Erythroblast (primary cell): ENCODE results near the gene FAM168B.
"Not testable (repeated sequence)": the region's sequence is repeated elsewhere in the genome, so short reads cannot be mapped to it uniquely, and the experiment has no call there.

Experiments used
- DNase-seq, 2 experiments: peaks; one replicate each; lab custom pipeline; 2025; lab: John Stamatoyannopoulos, UW
- GATA1 ChIP-seq: IDR thresholded peaks from 2 replicates; pipeline ENCODE4 v1.6.1; 2011; ENCODE audit warnings: low read depth, mild to moderate bottlenecking, control low read depth, low read length, moderate library complexity
- POLR2A ChIP-seq: IDR thresholded peaks from 2 replicates; pipeline ENCODE4 v1.6.1; 2011; ENCODE audit warnings: mild to moderate bottlenecking, low read length

FAM168B gene

DNA sequence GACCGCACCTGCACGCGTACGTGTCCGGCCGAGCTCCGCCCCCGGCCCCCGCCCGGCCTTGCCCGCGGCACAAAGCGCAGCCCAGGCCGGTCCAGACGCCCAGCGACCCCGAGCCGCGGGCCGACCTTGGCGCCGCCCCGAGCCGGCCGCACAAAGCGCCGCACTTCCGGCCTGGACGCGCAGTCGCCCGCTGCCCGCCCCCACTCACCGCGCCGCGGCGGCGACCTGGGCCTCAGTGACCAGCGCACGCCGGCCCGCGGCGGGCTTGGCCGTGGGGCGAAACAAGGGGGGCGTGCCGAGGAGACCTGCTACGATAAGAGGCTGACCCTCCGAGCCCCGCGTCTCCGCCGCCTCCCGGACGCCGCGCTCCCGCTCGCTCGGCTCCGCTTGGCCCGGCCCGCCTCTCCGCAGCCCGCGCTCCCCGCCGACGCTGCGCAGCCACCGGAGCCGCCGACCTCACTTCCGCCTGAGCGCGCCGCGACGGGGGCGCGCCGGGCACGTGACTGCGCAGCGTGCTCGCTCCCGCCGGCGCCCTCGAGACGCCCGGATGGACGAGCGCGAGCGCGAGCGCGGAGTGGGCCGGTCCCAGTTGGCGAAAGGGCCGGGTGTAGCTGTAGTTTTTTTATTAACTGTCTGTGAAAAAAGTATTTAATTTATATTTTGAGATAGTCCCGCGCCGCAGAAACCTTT, at the start of gene FAM168B:
Gene FAM168B, minus strand, starts transcription at position 455 of the 690 bp plus-strand sequence. CDS start 10,814 bp downstream, outside the sequence.
- TF ChIP-seq POLR2A: peak; percentile 92
- TF ChIP-seq GATA1: no peak
- peak; percentile 93 to 95 for DNase-seq

GRCh38 chr2:131142849-131143248, 49.6 kb upstream of the FAM168B start:
- no peak for TF ChIP-seq POLR2A
- TF ChIP-seq GATA1: no peak
- DNase-seq: no peak

DNA sequence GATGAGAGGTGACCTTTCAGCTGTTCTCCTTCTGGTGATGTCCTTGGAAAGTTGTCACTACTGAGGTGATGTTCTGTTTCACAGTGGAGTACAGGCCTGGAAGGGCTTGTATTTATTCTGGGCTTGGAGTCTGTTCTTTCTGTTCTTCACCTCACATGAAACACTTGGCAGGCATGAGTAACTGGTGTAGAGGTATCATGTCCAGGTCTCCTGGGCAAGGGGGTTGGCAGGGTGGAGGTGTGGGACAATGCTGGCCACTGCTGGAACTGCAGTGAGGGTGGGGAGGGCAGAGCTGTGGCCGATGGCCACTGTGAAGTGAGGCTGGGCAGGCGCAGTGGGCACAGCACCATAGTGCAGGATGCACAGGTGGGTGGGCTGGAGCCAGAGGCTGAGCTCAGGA, 47.3 kb upstream of the FAM168B start:
- TF ChIP-seq GATA1 (no peak), POLR2A (no peak)

DNA sequence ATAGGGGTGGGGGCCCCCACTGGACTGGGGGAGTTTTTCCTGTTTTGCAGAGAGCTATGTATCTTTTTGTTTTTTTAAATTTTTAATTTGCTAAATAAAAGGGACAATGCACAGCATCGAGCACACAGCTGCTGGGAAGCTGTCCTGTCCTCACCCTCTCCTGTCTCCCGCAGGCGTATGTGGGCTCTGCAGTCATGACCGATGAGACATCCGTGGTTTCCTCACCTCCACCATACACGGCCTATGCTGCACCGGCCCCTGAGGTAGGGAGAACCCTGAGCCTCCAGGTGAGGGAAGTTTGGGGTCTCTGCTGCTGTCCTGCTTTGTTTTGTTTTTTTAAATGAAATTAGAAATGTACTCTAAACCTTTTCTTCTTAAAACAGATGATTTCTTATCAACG, 39.5 kb upstream of the FAM168B start:
- DNase-seq: no peak
- TF ChIP-seq GATA1 (no peak), POLR2A (no peak)

More for the DNA sequence above, 47.3 kb upstream of the FAM168B start:
- DNase-seq: no peak

- no peak for TF ChIP-seq POLR2A
- TF ChIP-seq GATA1: no peak
- no peak for DNase-seq
Measured at GRCh38 chr2:131130298-131130596, 37.0 kb upstream of the FAM168B start.

DNA sequence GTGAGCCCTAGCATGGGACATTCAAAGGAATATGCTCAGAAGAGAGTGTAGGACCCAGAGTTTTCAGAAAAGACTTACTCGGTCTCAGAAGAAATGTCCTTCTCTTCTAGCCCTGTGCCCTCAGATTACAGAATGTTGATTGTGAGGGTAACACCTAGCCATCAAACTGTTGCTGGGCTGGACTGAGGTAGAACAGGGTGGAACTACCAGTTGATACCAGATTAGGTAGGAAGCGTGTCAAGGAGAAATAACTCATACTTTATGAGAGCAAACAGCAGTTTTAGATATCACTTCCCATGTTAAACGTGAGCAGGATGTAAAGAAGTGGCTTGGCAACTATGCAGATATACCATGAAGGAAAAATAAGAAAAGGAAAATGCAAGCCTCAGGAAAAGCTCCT, 34.7 kb upstream of the FAM168B start:
- DNase-seq: no peak

GRCh38 chr2:131127076-131127475, 33.8 kb upstream of the FAM168B start:
- DNase-seq: no peak
- TF ChIP-seq POLR2A (no peak), GATA1 (no peak)

More for the DNA sequence above, 34.7 kb upstream of the FAM168B start:
- TF ChIP-seq GATA1 (no peak), POLR2A (no peak)

DNA sequence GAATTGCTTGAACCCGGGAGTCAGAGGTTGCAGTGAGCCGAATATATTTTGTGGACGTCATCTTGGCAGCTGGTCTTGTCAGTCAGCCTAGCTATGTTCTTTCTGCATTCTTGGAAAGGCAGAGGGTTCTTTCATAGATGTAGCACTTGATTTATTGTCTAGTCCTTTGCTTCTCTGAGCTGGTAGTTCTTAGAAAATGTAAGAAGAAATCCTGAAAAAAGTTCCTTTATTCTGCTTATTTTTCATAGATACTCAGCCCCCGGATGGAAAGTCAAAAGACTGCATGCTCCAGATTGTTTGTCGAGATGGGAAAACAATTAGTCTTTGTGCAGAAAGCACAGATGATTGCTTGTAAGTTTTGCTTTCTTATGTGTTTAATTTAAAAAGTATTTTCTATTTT, 33.2 kb upstream of the FAM168B start:
- DNase-seq: no peak
- TF ChIP-seq POLR2A (no peak), GATA1 (no peak)

DNA sequence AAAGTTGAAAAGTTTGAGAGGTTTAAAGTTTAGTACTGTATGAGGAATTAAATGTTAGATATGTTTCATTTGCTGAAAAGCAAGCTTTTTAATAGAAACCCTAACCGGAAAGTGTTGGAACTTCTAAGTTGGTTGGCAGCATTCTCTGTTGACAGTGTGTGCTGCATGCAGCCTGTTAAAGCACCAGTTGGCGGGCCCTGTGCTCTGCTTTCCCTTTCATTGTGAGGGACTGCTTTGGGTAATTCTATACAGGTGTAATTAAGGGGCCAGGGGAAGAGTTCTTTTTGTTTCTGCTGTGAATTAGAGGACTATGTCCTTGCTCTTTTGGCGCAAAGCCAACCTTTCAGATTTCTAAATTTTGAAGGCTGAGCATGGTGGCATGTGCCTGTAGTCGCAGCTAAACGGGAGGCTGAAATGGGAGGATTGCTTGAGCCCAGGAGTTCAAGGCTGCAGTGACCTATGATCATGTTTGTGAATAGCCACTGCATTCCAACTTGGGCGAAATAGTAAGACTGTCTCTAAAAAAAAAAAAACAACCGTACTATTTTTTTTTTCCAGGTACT, 32.0 kb upstream of the FAM168B start:
- no peak for TF ChIP-seq POLR2A
- no peak for TF ChIP-seq GATA1

GRCh38 chr2:131123192-131123591, 29.9 kb upstream of the FAM168B start:
- TF ChIP-seq GATA1: no peak
- TF ChIP-seq POLR2A: no peak
- DNase-seq: no peak

More for the DNA sequence above, 32.0 kb upstream of the FAM168B start:
- DNase-seq: no peak

- DNase-seq: no peak
- TF ChIP-seq GATA1 (no peak), POLR2A (no peak)
Measured at GRCh38 chr2:131122496-131122895, 29.2 kb upstream of the FAM168B start.

DNA sequence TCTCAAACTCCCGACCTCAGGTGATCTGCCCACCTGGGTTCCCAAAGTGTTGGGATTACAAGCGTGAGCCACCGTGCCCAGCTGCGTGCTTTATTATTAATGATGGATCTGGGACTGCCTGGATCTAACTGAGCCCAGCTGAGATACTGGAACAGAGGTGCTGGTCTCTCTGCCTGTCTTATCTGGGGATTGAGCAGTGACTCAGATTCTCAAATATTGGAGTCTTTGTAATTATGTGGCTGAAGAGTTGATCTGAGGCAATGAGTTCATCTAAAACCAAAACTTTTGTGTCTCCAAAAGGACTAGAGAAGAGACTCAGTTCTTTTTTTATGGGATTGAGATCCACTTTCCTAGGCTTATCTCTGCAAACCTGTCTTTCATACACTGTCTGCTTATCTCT, 28.2 kb upstream of the FAM168B start:
- no peak for DNase-seq
- TF ChIP-seq GATA1 (no peak), POLR2A (no peak)

- no peak for TF ChIP-seq GATA1
- TF ChIP-seq POLR2A: no peak
- no peak for DNase-seq
Measured at GRCh38 chr2:131120815-131121317, 27.6 kb upstream of the FAM168B start.

DNA sequence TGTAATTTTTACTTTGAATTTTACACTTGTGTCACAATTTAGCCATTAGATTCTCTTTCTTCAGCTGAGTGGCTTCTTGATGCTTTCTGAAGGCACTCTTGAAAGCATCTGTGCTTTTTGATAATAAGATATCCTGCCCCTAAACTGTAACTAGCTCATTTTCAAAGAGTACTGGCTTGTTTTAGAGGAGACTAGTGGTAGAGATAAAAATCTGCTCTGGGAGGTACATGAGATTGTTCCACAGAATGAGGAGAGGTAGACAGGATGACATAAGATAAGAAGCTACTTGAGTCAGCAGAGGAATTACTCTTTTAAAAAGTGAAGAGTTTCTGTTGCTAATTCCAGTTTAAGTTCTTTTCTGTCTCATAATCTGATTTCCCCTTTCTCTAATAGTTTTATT, 22.5 kb upstream of the FAM168B start:
- no peak for TF ChIP-seq POLR2A
- TF ChIP-seq GATA1: no peak
- DNase-seq: peak in 1 of 2 experiments; percentile 45

GRCh38 chr2:131114950-131115349, 21.7 kb upstream of the FAM168B start:
- not testable (repeated sequence) for DNase-seq
